ENCODE measurements around the gene PSMB7. TPM values are rescaled to one million over a fixed set of nuclear protein-coding genes. Genes with fewer than 3 reads are reported as not detected.
A peak's percentile ranks its signal among the peaks of the same experiment; 100 is the strongest.

Gene PSMB7
- total RNA-seq, 2 experiments from 2014 or later = 114 to 119 TPM

DNA sequence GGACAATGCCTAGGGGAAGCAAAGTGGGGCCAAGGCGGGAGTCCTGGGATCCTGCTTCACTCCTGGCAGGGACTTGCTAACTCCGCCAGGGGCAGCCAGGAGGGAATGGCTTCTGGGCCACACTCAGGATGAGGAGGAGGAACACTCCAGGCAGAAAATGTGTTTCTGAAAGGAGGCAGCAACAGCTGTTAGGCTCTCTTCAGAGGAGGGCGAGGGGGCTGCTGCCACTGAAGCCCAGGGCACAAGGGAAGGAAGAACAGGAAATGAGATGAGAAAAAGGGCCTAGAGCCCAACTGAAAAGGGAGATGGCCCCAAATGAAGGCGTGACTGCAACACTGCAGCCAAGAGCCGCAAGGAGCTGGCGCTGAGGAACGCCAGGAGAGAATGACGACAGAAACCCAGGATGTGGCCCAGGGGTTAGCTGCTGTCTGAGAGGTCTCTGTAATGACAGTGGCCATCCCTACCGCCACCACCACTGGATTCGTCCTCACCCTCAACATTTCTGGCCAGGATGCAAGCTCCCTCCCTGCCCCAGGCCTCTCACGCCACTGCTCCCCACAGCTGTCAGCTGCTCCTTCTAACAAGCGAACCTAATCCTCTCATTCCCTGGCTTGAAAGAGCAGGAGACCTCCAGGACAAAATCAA, 15.8 kb downstream of the PSMB7 start:
- CTCF ChIA-PET = interaction anchor here (1.0 to 3.2 kb wide), 3 partner anchors 11 to 273 kb away, joined by 3 to 19 read pairs (median 3); no protein-coding TSS in a partner anchor
- Mint-ChIP-seq H3K36me3 (ENCODE audit: low read depth) (peaks cover 31% of the 10 kb centered on the region), H3K4me3 (no peak overlapping the region), H3K4me1 (ENCODE audit: low read depth) (peaks cover 27% of the 10 kb centered on the region), H3K27ac (no peak overlapping the region), H3K9me3 (ENCODE audit: insufficient read depth) (no peaks in the 10 kb centered on the region), H3K27me3 (ENCODE audit: low read depth) (no peaks in the 10 kb centered on the region)
- POLR2A ChIA-PET = no interaction called here
- DNase-seq (no peak), ATAC-seq (no peak)

DNA sequence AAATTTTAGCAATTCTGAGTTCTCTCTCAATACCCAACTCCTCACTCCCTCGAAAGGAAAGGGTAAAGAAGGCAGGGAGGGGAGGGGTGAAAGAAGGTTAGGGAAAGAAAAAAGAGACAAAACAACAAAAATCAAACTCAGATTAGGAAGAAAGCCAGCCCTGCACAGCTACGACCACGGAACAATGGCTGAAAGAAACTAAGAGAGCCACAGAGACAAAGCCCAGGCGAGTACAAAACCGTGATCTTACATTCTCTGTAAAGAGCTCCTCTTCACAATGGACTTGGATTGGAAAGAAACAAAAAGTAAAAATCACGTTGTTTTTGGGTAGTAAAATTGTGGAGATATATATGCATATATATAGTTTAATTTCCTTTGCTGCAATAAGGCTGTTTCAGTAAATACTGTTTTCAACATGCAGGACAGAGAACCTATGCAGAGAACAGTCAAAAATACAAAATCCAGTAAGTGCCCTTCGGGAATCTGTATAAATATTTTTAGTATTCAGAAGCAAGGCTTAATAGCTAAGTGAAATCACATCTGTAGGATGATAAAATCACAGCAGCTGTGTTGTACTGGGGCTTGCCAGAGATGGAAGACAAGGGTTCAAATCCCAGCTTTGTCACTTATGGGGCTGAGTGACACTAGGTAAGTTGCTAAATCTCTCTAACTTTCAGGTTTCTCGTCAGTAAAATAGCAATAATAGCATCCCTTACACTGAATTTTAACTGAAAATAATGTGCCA, 16.9 kb downstream of the PSMB7 start:
- peaks cover 30% of the 10 kb centered on the region for H3K4me1 Mint-ChIP-seq (ENCODE audit: low read depth)

DNA sequence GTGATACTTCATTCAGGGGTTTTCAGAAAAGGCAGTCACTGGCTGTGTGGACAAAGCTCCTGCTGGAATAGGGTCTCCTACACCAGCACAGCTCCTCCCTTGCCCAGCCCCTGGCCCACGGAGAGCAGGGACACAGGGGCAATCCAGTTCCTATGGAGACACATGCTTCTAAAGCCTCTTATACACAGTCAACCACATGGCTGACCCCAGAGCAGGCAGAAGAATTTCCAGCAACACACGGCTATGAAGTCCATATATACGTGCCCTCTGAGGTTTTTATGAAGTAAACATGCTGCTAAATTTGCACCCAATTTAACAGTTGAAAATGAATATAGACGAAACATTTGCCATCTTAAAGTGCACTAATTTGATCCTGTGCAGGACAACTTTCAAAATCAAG, 19.4 kb downstream of the PSMB7 start:
- ChIA-PET CTCF (interaction anchor here (1.3 to 2.8 kb wide), 3 partner anchors 10 to 269 kb away, joined by 3 to 21 read pairs (median 7); no protein-coding TSS in a partner anchor), POLR2A (no interaction called here)
- DNase-seq (no peak), ATAC-seq (no peak)
- Mint-ChIP-seq H3K27me3 (ENCODE audit: low read depth) (no peaks in the 10 kb centered on the region), H3K27ac (no peak overlapping the region), H3K4me3 (no peak overlapping the region), H3K4me1 (ENCODE audit: low read depth) (peaks cover 28% of the 10 kb centered on the region), H3K9me3 (ENCODE audit: insufficient read depth) (no peaks in the 10 kb centered on the region), H3K36me3 (ENCODE audit: low read depth) (peaks cover 17% of the 10 kb centered on the region)

More for the DNA sequence above, 16.9 kb downstream of the PSMB7 start:
- no peaks in the 10 kb centered on the region for H3K9me3 Mint-ChIP-seq (ENCODE audit: insufficient read depth)
- H3K27ac Mint-ChIP-seq = no peak overlapping the region
- DNase-seq (no peak), ATAC-seq (no peak)
- CTCF ChIA-PET = interaction anchor here (0.7 to 3.2 kb wide), 5 partner anchors 11 to 17 kb away, joined by 3 to 19 read pairs (median 5); partner anchors contain the start of gene PSMB7
- H3K4me3 Mint-ChIP-seq = no peak overlapping the region
- POLR2A ChIA-PET = no interaction called here
- peaks cover 25% of the 10 kb centered on the region for H3K36me3 Mint-ChIP-seq (ENCODE audit: low read depth)
- H3K27me3 Mint-ChIP-seq (ENCODE audit: low read depth) = no peaks in the 10 kb centered on the region

DNA sequence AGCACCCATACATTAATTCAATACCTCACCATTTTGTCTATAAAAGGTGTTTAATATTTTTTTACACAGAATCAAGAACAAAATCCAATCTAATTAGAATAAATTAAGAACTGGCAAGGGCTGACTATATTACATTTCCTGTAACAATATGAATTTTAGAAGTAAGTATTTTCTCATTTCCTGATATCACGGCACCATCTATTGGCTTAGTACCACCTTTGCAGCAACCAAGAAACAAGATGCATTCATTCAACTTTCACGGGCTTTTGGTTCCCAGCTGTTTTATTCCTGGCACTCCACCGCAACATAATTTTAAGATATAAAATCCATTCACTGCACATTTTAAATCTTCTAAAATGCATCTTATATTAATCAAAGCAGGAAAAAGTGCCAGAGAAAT, 20.6 kb downstream of the PSMB7 start:
- H3K4me3 Mint-ChIP-seq = no peak overlapping the region
- CTCF ChIA-PET = interaction anchor here (1.0 to 3.8 kb wide), 17 partner anchors 8 to 434 kb away, joined by 3 to 21 read pairs (median 3); partner anchors contain the start of gene PSMB7
- no peaks in the 10 kb centered on the region for H3K27me3 Mint-ChIP-seq (ENCODE audit: low read depth)
- POLR2A ChIA-PET = no interaction called here
- no peaks in the 10 kb centered on the region for H3K9me3 Mint-ChIP-seq (ENCODE audit: insufficient read depth)
- peaks cover 26% of the 10 kb centered on the region for H3K4me1 Mint-ChIP-seq (ENCODE audit: low read depth)
- ATAC-seq (peak; percentile 12), DNase-seq (no peak)
- H3K36me3 Mint-ChIP-seq (ENCODE audit: low read depth) = peaks cover 15% of the 10 kb centered on the region
- peak overlapping the region; percentile 78 for H3K27ac Mint-ChIP-seq

DNA sequence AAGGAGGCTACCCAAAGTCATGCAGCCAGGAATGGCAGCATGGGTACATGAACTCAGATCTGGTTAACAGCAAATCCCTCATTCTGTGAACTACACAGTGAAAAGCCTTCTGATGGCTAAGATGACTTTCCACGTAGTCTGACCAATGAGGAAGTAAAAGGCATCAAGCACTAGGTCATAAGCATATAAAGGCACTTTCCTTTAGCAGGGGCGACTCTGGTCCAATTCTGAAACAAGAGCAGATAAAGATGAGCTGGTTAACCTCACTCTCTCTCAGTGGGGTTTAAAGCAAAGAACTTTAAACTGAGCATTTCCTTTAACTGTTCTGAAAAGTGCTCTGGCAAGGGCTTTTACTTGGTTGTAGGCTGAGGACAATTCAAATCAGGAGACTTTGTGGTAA, 21.1 kb downstream of the PSMB7 start:
- Mint-ChIP-seq H3K27me3 (ENCODE audit: low read depth) (no peaks in the 10 kb centered on the region), H3K36me3 (ENCODE audit: low read depth) (peaks cover 15% of the 10 kb centered on the region), H3K27ac (peak overlapping the region; percentile 78), H3K4me1 (ENCODE audit: low read depth) (peaks cover 27% of the 10 kb centered on the region), H3K9me3 (ENCODE audit: insufficient read depth) (no peaks in the 10 kb centered on the region), H3K4me3 (no peak overlapping the region)
- ChIA-PET POLR2A (no interaction called here), CTCF (interaction anchor here (1.0 to 3.8 kb wide), 16 partner anchors 12 to 433 kb away, joined by 3 to 21 read pairs (median 3); partner anchors contain the start of gene PSMB7)
- DNase-seq = no peak
- ATAC-seq = peak; percentile 43

DNA sequence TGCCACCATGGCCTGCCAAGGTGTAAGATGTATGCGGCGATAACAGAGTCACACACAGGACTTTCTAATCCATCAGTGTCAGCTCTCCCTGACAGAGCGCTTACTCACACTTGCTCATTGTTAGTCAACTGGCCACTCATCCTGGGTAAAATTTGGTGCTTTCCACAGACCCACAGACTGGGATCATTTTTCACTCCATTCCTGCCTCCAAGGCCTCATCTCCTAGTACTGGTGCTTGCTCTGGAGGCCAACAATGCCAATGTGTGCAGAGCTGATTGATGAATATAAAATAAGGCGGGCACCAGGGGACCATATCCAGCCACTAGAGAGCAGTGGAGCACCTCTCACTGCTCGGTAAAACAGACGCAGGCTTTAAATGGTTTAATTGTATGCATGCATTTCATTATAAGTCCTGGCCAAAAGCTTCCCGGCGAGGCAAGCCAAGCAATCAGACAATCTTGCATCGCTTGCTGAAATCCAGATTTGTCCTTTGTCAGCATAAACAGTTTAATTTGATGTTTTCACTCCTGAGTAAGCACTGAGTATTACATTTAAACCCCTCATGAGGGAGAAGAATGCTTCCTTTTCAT, 22.3 kb downstream of the PSMB7 start:
- DNase-seq (no peak), ATAC-seq (no peak)
- ChIA-PET CTCF (interaction anchor here (0.8 to 3.8 kb wide), 5 partner anchors 15 to 266 kb away, joined by 3 to 15 read pairs (median 5); no protein-coding TSS in a partner anchor), POLR2A (interaction anchor here (1.1 kb wide), 1 partner anchor 267 kb away, joined by 3 read pairs; no protein-coding TSS in a partner anchor)
- Mint-ChIP-seq H3K36me3 (ENCODE audit: low read depth) (peaks cover 15% of the 10 kb centered on the region), H3K27me3 (ENCODE audit: low read depth) (no peaks in the 10 kb centered on the region), H3K27ac (no peak overlapping the region), H3K9me3 (ENCODE audit: insufficient read depth) (no peaks in the 10 kb centered on the region), H3K4me3 (no peak overlapping the region), H3K4me1 (ENCODE audit: low read depth) (peaks cover 31% of the 10 kb centered on the region)

DNA sequence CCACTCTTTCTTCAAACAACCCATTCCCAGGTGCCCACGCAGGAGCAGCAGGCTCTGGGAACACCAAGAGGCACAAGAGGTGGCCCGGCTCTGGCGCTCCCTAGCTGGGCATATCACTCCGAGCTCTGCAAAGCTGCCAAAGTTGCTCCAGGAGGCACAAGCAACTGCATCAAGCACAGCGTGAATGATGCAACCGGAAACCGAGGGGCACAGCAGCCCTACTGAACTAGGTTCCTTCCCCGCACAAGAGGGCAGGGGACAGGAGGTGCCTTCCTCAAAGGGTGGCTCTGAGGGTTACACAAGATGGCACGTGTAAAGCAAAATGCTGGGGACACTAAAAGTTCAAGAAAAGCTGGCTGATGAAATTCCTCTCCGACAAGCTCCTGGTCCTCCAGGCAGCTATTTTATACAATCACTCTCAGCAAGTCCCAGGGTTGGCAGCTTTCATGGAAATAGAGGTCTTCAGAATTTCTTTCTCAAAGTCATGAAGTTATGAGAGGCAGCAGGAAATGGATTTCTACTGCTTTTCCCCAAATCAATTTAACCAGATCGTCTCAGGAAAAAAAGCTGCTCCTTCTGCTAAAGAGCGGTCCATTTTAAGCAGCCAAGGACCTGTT, 22.9 kb downstream of the PSMB7 start:
- DNase-seq (no peak), ATAC-seq (no peak)
- ChIA-PET CTCF (interaction anchor here (0.8 to 3.8 kb wide), 4 partner anchors 18 to 266 kb away, joined by 3 to 15 read pairs (median 8); no protein-coding TSS in a partner anchor), POLR2A (interaction anchor here (1.1 kb wide), 1 partner anchor 266 kb away, joined by 3 read pairs; no protein-coding TSS in a partner anchor)
- peaks cover 31% of the 10 kb centered on the region for H3K4me1 Mint-ChIP-seq (ENCODE audit: low read depth)
- no peak overlapping the region for H3K4me3 Mint-ChIP-seq
- peaks cover 15% of the 10 kb centered on the region for H3K36me3 Mint-ChIP-seq (ENCODE audit: low read depth)
- H3K9me3 Mint-ChIP-seq (ENCODE audit: insufficient read depth) = no peaks in the 10 kb centered on the region
- H3K27me3 Mint-ChIP-seq (ENCODE audit: low read depth) = no peaks in the 10 kb centered on the region
- H3K27ac Mint-ChIP-seq = no peak overlapping the region

DNA sequence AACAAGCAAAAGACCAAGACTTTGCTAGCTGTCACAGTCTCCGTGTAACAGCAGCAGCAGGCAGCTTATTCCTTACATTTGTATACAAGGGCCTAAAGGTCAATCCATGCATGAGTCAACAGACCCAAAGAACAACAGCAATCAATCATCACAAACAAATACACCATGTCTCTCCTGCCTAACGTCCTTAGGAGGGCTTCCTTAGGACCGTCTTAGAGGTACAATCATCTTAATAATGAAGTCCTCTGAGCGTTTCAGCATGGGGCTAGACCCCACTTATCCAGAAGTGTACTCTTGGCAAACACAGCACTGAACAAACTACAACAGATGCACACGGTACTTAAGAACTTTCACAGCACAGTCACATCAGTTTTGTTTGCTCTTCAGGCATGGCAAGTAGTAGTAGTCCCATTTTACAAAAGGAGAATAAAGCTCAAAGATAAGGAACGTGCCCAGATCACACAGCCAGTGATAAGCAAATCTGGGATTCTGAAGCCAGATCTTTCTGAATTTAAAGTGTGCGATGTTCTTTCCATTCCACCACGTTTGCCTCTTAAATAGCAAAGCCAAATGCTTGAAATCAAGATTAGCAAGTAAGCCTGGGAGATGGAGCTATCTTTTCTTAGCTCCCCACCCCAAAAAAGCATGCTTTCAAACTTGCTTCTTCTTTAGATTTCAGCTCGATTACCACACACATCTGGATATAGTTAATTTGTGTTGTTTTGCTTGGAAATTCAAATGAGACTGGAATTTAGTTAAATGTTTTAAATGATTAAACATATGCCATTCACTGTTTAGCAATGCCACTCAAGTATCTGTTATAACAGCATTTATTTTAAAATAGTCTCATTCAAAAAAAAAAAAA, 24.2 kb downstream of the PSMB7 start:
- peaks cover 11% of the 10 kb centered on the region for H3K36me3 Mint-ChIP-seq (ENCODE audit: low read depth)
- no peaks in the 10 kb centered on the region for H3K9me3 Mint-ChIP-seq (ENCODE audit: insufficient read depth)
- ChIA-PET POLR2A (no interaction called here), CTCF (interaction anchor here (0.7 to 2.4 kb wide), 6 partner anchors 10 to 559 kb away, joined by 3 to 10 read pairs (median 4); partner anchors contain the start of gene PSMB7)
- DNase-seq (no peak), ATAC-seq (no peak)
- H3K4me1 Mint-ChIP-seq (ENCODE audit: low read depth) = peaks cover 26% of the 10 kb centered on the region
- no peak overlapping the region for H3K4me3 Mint-ChIP-seq
- no peak overlapping the region for H3K27ac Mint-ChIP-seq
- H3K27me3 Mint-ChIP-seq (ENCODE audit: low read depth) = no peaks in the 10 kb centered on the region

DNA sequence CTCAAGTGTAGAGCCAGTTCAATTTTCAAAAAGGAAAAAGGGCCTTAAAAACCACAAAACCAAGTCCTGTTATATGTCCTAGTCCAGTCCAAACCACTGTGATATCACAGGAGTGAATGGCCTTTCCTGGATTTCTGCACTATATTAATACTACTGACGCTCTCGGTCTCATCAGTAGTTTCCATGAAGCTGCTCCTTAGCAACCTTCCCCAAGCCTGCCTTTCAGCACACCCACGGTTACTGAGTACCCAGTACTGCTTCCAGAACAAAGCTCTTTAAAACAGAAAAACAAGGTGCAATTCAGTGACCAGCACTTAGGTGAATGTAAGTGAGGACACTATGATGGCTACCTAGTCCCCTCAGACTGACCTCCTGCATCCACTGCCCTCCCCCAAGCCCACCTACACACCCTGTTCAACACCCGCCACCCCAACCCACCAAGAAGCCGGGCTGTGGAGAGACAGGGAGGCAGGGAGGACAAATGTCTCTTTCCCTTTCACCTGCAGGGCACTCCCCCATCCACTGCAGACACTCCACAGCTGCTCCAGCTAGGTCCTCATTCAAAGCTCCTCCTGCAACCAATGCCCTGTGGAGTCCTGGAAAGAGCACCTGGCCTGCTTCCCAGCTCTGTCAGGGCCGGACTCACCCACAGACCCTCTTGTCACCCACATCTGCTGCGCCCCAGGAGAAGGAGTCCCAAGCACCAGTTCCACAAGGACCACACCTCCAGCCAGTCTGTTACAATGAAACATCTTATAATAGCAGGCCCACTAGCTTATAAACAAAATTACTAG, 25.9 kb downstream of the PSMB7 start:
- H3K36me3 Mint-ChIP-seq (ENCODE audit: low read depth) = peaks cover 9% of the 10 kb centered on the region
- H3K27me3 Mint-ChIP-seq (ENCODE audit: low read depth) = no peaks in the 10 kb centered on the region
- no peak for ATAC-seq
- POLR2A ChIA-PET = no interaction called here
- H3K9me3 Mint-ChIP-seq (ENCODE audit: insufficient read depth) = no peaks in the 10 kb centered on the region
- peak overlapping the region; percentile 28 for H3K27ac Mint-ChIP-seq
- no peak for DNase-seq
- H3K4me3 Mint-ChIP-seq = no peak overlapping the region
- CTCF ChIA-PET = interaction anchor here (0.7 to 1.9 kb wide), 6 partner anchors 11 to 262 kb away, joined by 3 to 7 read pairs (median 4); partner anchors contain the start of gene PSMB7
- peaks cover 16% of the 10 kb centered on the region for H3K4me1 Mint-ChIP-seq (ENCODE audit: low read depth)

All from activated CD8-positive, alpha-beta T cell treated with anti-CD3 and anti-CD28 coated beads, Interleukin-2, amount 10 ng/mL, durations not matched to agents 7 days and 5 days (primary cell).